ENCODE measurements around the gene GPR156. TPM values are rescaled to one million over a fixed set of nuclear protein-coding genes. Genes with fewer than 3 reads are reported as not detected.

The GPR156 gene
- total and polyA plus RNA-seq, 12 donors: 0.04 to 0.23 (median 0.07) TPM; not detected in 7

GRCh38 chr3:120181632-120182031 is 103.4 kb downstream of the GPR156 start:
- Histone ChIP-seq H3K27ac (no peak overlapping the region), H3K27me3 (no peaks in the 10 kb centered on the region), H3K4me3 (no peak overlapping the region), H3K36me3 (no peaks in the 10 kb centered on the region), H3K4me1 (peaks cover 0 to 16% (median 10%) of the 10 kb centered on the region in 9 donors), H3K9me3 (no peaks in the 10 kb centered on the region)
- 93 to 95% methylated on average over 1 of the region's 1 CpG for WGBS, 2 donors
- DNase-seq (no peak), ATAC-seq (no peak)
- intact Hi-C loops (cut with DNase I): loop anchor here in 8 of 10 donors (2.0 to 10.0 kb wide), 4 partner anchors 284 to 289 kb away; no protein-coding TSS in a partner anchor
- peak in 1 of 9 donors; percentile 4 for TF ChIP-seq CTCF (IDR thresholded peaks at IDR 0.05)

- no peak for TF ChIP-seq CTCF (IDR thresholded peaks at IDR 0.05)
- intact Hi-C loops (cut with DNase I): loop anchor here in 7 of 10 donors (5.0 to 10.0 kb wide), 3 partner anchors 284 to 289 kb away; no protein-coding TSS in a partner anchor
- no peaks in the 10 kb centered on the region for H3K27me3 ChIP-seq
- no peaks in the 10 kb centered on the region for H3K36me3 ChIP-seq
- H3K27ac ChIP-seq: no peak overlapping the region
- 93% methylated on average over 3 of the region's 3 CpGs for WGBS, 2 donors
- ATAC-seq (no peak), DNase-seq (no peak)
- H3K9me3 ChIP-seq: no peaks in the 10 kb centered on the region
- no peak overlapping the region for H3K4me3 ChIP-seq
- H3K4me1 ChIP-seq: peaks cover 0 to 16% (median 11%) of the 10 kb centered on the region in 9 donors
Measured at GRCh38 chr3:120180731-120181412, 104.2 kb downstream of the GPR156 start.

GRCh38 chr3:120177707-120178306 is 107.2 kb downstream of the GPR156 start:
- ATAC-seq (peak in 1 of 8 donors; percentile 50), DNase-seq (no peak)
- TF ChIP-seq CTCF (IDR thresholded peaks at IDR 0.05): no peak
- H3K27me3 ChIP-seq: no peaks in the 10 kb centered on the region
- H3K4me3 ChIP-seq: no peak overlapping the region
- peaks cover 0 to 16% (median 11%) of the 10 kb centered on the region in 9 donors for H3K4me1 ChIP-seq
- peak overlapping the region in 5 of 10 donors; percentile 11 to 58 (median 47) for H3K27ac ChIP-seq
- WGBS, 2 donors: 71 to 77% methylated on average over 2 of the region's 2 CpGs
- H3K36me3 ChIP-seq: no peaks in the 10 kb centered on the region
- H3K9me3 ChIP-seq: no peaks in the 10 kb centered on the region
- intact Hi-C loops (cut with DNase I): no loop called here

- Histone ChIP-seq H3K4me1 (peaks cover 0 to 16% (median 11%) of the 10 kb centered on the region in 9 donors), H3K9me3 (no peaks in the 10 kb centered on the region), H3K4me3 (no peak overlapping the region), H3K36me3 (no peaks in the 10 kb centered on the region), H3K27me3 (no peaks in the 10 kb centered on the region), H3K27ac (peak overlapping the region in 6 of 10 donors; percentile 11 to 58 (median 42))
- 18 to 20% methylated on average over 6 of the region's 6 CpGs for whole genome bisulfite sequencing, 2 donors
- peak in 2 of 9 donors; percentile 11 to 16 for TF ChIP-seq CTCF (IDR thresholded peaks at IDR 0.05)
- intact Hi-C loops (cut with DNase I): no loop called here
- ATAC-seq (peak; percentile 71 to 91 (median 82)), DNase-seq (peak; percentile 23 to 30)
Measured at GRCh38 chr3:120177151-120177550, 107.9 kb downstream of the GPR156 start.

Measured in heart right ventricle (tissue), 16 donors.